ENCODE data around the gene NACC1.

DNA sequence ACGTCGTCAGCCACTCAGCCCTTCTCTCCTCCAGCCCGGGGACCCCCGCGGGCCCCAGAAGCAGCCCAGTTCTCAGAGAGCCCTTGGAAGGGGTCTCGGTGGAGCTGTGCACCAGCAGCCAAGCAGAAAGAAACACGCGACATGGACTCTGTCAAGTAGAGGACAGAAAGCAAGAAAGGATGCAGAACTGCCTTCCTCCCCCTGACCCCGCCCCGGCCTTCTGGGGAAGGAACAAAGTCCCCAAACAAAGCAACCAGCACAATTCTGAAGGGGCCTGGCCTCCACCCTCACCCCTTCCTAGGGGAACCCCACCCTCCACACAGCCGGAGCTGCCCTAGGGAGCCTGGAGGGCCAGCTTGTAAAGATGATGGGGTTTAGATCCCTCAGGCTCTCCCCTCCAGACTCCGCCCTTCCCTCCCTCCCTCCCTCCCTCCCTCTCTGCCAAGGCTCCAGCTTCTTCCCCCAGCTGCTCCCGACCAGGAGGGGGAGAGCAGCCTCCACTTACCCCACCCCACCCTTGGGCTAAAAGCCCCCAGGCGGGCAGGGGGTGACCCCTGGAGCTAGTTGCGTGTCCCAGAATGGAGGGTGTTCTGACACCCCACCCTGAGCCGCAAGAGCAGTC lies 23.2 kb upstream of the NACC1 start:
- TF ChIP-seq RAD21 (IDR thresholded peaks at IDR 0.05; ENCODE audit: low read depth) (no peak), YY1 (IDR thresholded peaks at IDR 0.05; ENCODE audit: low read depth) (no peak), EP300 (IDR thresholded peaks at IDR 0.05; ENCODE audit: borderline replicate concordance) (no peak), TEAD4 (IDR thresholded peaks at IDR 0.05) (no peak), TAF1 (IDR thresholded peaks at IDR 0.05; ENCODE audit: low read depth) (no peak), CEBPB (IDR thresholded peaks at IDR 0.05) (no peak), CREB1 (IDR thresholded peaks at IDR 0.05; ENCODE audit: low read depth) (no peak), NFIC (IDR thresholded peaks at IDR 0.05) (no peak), TCF12 (IDR thresholded peaks at IDR 0.05; ENCODE audit: low read depth) (no peak), FOXM1 (IDR thresholded peaks at IDR 0.05; ENCODE audit: borderline replicate concordance, low read depth) (no peak), EGR1 (IDR thresholded peaks at IDR 0.05) (no peak), ZBTB7A (IDR thresholded peaks at IDR 0.05; ENCODE audit: low read depth) (no peak)
- TF ChIP-seq, protein P1, sequence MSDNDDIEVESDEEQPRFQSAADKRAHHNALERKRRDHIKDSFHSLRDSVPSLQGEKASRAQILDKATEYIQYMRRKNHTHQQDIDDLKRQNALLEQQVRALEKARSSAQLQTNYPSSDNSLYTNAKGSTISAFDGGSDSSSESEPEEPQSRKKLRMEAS (IDR thresholded peaks at IDR 0.05) = no peak
- TF ChIP-seq, protein P2, sequence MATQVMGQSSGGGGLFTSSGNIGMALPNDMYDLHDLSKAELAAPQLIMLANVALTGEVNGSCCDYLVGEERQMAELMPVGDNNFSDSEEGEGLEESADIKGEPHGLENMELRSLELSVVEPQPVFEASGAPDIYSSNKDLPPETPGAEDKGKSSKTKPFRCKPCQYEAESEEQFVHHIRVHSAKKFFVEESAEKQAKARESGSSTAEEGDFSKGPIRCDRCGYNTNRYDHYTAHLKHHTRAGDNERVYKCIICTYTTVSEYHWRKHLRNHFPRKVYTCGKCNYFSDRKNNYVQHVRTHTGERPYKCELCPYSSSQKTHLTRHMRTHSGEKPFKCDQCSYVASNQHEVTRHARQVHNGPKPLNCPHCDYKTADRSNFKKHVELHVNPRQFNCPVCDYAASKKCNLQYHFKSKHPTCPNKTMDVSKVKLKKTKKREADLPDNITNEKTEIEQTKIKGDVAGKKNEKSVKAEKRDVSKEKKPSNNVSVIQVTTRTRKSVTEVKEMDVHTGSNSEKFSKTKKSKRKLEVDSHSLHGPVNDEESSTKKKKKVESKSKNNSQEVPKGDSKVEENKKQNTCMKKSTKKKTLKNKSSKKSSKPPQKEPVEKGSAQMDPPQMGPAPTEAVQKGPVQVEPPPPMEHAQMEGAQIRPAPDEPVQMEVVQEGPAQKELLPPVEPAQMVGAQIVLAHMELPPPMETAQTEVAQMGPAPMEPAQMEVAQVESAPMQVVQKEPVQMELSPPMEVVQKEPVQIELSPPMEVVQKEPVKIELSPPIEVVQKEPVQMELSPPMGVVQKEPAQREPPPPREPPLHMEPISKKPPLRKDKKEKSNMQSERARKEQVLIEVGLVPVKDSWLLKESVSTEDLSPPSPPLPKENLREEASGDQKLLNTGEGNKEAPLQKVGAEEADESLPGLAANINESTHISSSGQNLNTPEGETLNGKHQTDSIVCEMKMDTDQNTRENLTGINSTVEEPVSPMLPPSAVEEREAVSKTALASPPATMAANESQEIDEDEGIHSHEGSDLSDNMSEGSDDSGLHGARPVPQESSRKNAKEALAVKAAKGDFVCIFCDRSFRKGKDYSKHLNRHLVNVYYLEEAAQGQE (IDR thresholded peaks at IDR 0.05; ENCODE audit: low read depth) = no peak
